ENCODE results near the gene DNAH10. TPM values are rescaled to one million over a fixed set of nuclear protein-coding genes. Genes with fewer than 3 reads are reported as not detected.

The DNAH10 gene
- total and polyA plus RNA-seq, 8 donors: 0.02 to 0.59 (median 0.09) TPM; not detected in 1

- DNase-seq: no peak
- Histone ChIP-seq H3K4me3 (no peak overlapping the region), H3K27me3 (no peaks in the 10 kb centered on the region), H3K36me3 (no peaks in the 10 kb centered on the region), H3K9me3 (no peaks in the 10 kb centered on the region), H3K27ac (no peak overlapping the region), H3K4me1 (no peaks in the 10 kb centered on the region)
- ATAC-seq: no peak
- intact Hi-C loops (cut with DNase I): no loop called here
- no peak for TF ChIP-seq CTCF (IDR thresholded peaks at IDR 0.05)
- no peak for FAIRE-seq
- 96 to 97% methylated on average over 11 of the region's 11 CpGs for WGBS, 2 donors
Observed at GRCh38 chr12:123760267-123760938, 1.7 kb upstream of the DNAH10 start.

- Histone ChIP-seq H3K4me3 (peak overlapping the region in 2 of 4 donors; percentile 26 to 51), H3K9me3 (no peaks in the 10 kb centered on the region), H3K27me3 (no peaks in the 10 kb centered on the region), H3K36me3 (no peaks in the 10 kb centered on the region), H3K4me1 (no peaks in the 10 kb centered on the region), H3K27ac (no peak overlapping the region)
- WGBS, 2 donors: 18 to 28% methylated on average over 15 of the region's 15 CpGs
- TF ChIP-seq CTCF (IDR thresholded peaks at IDR 0.05): no peak
- peak in 2 of 4 donors; percentile 11 to 19 for ATAC-seq
- DNase-seq: no peak
- no peak for FAIRE-seq
- intact Hi-C loops (cut with DNase I): no loop called here
Observed at GRCh38 chr12:123762715-123763052, 583 bp downstream of the DNAH10 start.

- no peak for FAIRE-seq
- H3K4me1 ChIP-seq: no peaks in the 10 kb centered on the region
- H3K4me3 ChIP-seq: peak overlapping the region in 1 of 4 donors; percentile 51
- DNase-seq: peak in 1 of 6 donors; percentile 26
- peak; percentile 59 to 89 (median 60) for ATAC-seq
- no peaks in the 10 kb centered on the region for H3K27me3 ChIP-seq
- no peaks in the 10 kb centered on the region for H3K9me3 ChIP-seq
- TF ChIP-seq CTCF (IDR thresholded peaks at IDR 0.05): no peak
- no peaks in the 10 kb centered on the region for H3K36me3 ChIP-seq
- intact Hi-C loops (cut with DNase I): no loop called here
- no peak overlapping the region for H3K27ac ChIP-seq
- WGBS, 2 donors: 53 to 65% methylated on average over 8 of the region's 8 CpGs
Observed at GRCh38 chr12:123763093-123763492, 992 bp downstream of the DNAH10 start.

GRCh38 chr12:123764109-123764508, 2.0 kb downstream of the DNAH10 start:
- no peak for TF ChIP-seq CTCF (IDR thresholded peaks at IDR 0.05)
- H3K9me3 ChIP-seq: no peaks in the 10 kb centered on the region
- no peaks in the 10 kb centered on the region for H3K36me3 ChIP-seq
- no peaks in the 10 kb centered on the region for H3K27me3 ChIP-seq
- no peak for FAIRE-seq
- H3K4me1 ChIP-seq: no peaks in the 10 kb centered on the region
- no peak overlapping the region for H3K27ac ChIP-seq
- WGBS, 2 donors: 66 to 67% methylated on average over 12 of the region's 12 CpGs
- no peak for ATAC-seq
- DNase-seq: no peak
- H3K4me3 ChIP-seq: no peak overlapping the region
- intact Hi-C loops (cut with DNase I): no loop called here

- H3K27me3 ChIP-seq: no peaks in the 10 kb centered on the region
- TF ChIP-seq CTCF (IDR thresholded peaks at IDR 0.05): no peak
- DNase-seq: no peak
- no peak for ATAC-seq
- no peaks in the 10 kb centered on the region for H3K36me3 ChIP-seq
- no peak overlapping the region for H3K27ac ChIP-seq
- H3K4me3 ChIP-seq: no peak overlapping the region
- FAIRE-seq: no peak
- no peaks in the 10 kb centered on the region for H3K4me1 ChIP-seq
- intact Hi-C loops (cut with DNase I): no loop called here
- 54 to 57% methylated on average over 2 of the region's 2 CpGs for WGBS, 2 donors
- no peaks in the 10 kb centered on the region for H3K9me3 ChIP-seq
Observed at GRCh38 chr12:123765504-123766035, 3.5 kb downstream of the DNAH10 start.
